SU-DHL-6 (cell line): ENCODE measurements around the gene TBL1X.

Experiments
- EZH2phosphoT487 ChIP-seq: fragments of 200-600 bp; sonication (generic), shearing (Covaris generic); conservative IDR thresholded peaks from 2 replicates; pipeline ENCODE4 v1.6.1; 2018; ENCODE audit warnings: mild to moderate bottlenecking, antibody characterized with exemption, low read length, moderate library complexity, mixed read lengths
- TF ChIP-seq, protein P1 (sequence below): fragments of 200-600 bp; sonication (generic); IDR thresholded peaks from one replicate; pipeline ENCODE4 v1.5.1; 2017; ENCODE audit warnings: antibody characterized with exemption, mild to moderate bottlenecking, low read length, moderate library complexity; ENCODE audit not compliant: insufficient read depth, poor library complexity, severe bottlenecking

DNA sequence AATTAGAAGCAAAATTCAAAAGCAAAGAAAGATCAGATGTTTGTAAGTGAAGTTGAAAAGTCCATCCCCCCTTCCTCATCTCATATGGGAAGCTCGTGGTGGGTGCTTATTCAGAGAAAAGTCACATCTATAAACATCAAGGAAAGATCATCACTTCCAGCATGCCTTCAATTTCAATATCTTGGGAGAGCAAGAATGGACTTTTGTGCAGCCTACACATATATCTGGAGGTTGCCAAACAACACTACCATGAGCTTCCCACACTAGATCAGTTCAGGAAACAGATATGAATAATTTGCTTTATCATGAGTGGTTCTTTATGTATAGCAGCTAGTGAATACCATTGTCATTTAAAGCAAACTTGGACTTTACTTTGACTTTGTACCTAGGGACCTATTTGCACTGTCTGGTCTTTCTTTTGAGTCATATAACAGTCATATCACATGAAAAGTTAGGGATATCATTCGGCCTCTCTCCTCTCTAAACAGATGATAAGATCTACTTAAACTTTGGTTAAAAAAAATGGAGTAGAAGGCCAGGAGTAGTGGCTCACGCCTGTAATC is 5.6 kb upstream of the TBL1X start:
- TF ChIP-seq, protein P1, sequence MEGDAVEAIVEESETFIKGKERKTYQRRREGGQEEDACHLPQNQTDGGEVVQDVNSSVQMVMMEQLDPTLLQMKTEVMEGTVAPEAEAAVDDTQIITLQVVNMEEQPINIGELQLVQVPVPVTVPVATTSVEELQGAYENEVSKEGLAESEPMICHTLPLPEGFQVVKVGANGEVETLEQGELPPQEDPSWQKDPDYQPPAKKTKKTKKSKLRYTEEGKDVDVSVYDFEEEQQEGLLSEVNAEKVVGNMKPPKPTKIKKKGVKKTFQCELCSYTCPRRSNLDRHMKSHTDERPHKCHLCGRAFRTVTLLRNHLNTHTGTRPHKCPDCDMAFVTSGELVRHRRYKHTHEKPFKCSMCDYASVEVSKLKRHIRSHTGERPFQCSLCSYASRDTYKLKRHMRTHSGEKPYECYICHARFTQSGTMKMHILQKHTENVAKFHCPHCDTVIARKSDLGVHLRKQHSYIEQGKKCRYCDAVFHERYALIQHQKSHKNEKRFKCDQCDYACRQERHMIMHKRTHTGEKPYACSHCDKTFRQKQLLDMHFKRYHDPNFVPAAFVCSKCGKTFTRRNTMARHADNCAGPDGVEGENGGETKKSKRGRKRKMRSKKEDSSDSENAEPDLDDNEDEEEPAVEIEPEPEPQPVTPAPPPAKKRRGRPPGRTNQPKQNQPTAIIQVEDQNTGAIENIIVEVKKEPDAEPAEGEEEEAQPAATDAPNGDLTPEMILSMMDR, result no peak
- TF ChIP-seq EZH2phosphoT487, result no peak
